Natural killer cell (primary cell): ENCODE measurements around the gene PDE8A. TPM values are rescaled to one million over a fixed set of nuclear protein-coding genes. Genes with fewer than 3 reads are reported as not detected.
"Not testable (repeated sequence)": the region's sequence is repeated elsewhere in the genome, so short reads cannot be mapped to it uniquely, and the experiment has no call there.

Experiments used
- ATAC-seq, 3 donors: fragments of 150-1000 bp in 2 of 3; fragments of 200-7000 bp in 1 of 3; cut with Tn5 transposase; 1 replicate in 1 of 3; 2 replicates in 2 of 3; pipeline ENCODE4 v1.10.0; 2021; ENCODE audit warnings: mild to moderate bottlenecking in 2 of 3, moderate library complexity in 2 of 3
- DNase-seq, 2 donors: peaks; one replicate each; pipeline versions ENCODE4 v3.0.0 to v3.0.0-alpha.2; 2013 to 2021; ENCODE audit warnings: mixed read lengths in 1 of 2
- H3K27ac ChIP-seq: one replicate; pipeline ENCODE4 v1.5.1; 2013; ENCODE audit warnings: mild to moderate bottlenecking, low read length
- H3K27me3 ChIP-seq: one replicate; pipeline ENCODE4 v1.6.1; 2013; ENCODE audit warnings: low read length; ENCODE audit not compliant: control insufficient read depth, insufficient read depth
- H3K36me3 ChIP-seq: one replicate; pipeline ENCODE4 v1.6.1; 2013; ENCODE audit warnings: low read length; ENCODE audit not compliant: control insufficient read depth, insufficient read depth
- H3K4me1 ChIP-seq: one replicate; pipeline ENCODE4 v1.6.1; 2013; ENCODE audit warnings: low read length; ENCODE audit not compliant: control insufficient read depth, insufficient read depth
- H3K4me3 ChIP-seq: one replicate; pipeline ENCODE4 v1.5.1; 2013; ENCODE audit warnings: low read length
- H3K9me3 ChIP-seq: one replicate; pipeline ENCODE4 v1.6.1; 2013; ENCODE audit warnings: low read length; ENCODE audit not compliant: control insufficient read depth, insufficient read depth
- H3K27ac Mint-ChIP-seq, 2 donors: one replicate each; pipeline ENCODE4 v1.8.0; 2022; ENCODE audit warnings: mild to moderate bottlenecking in 2 of 2, mixed read lengths in 2 of 2, moderate library complexity in 1 of 2
- H3K27me3 Mint-ChIP-seq, 2 donors: one replicate each; pipeline ENCODE4 v1.8.0; 2022; ENCODE audit warnings: low read depth in 2 of 2, mixed read lengths in 2 of 2
- H3K36me3 Mint-ChIP-seq: one replicate; pipeline ENCODE4 v1.8.0; 2022; ENCODE audit warnings: mixed read lengths
- H3K4me1 Mint-ChIP-seq, 2 donors: one replicate each; pipeline ENCODE4 v1.8.0; 2022; ENCODE audit warnings: mixed read lengths in 2 of 2
- H3K4me3 Mint-ChIP-seq: one replicate; pipeline ENCODE4 v1.8.0; 2022; ENCODE audit warnings: mild to moderate bottlenecking, moderate library complexity, mixed read lengths
- H3K9me3 Mint-ChIP-seq, 2 donors: one replicate each; pipeline ENCODE4 v1.8.0; 2022; ENCODE audit warnings: mixed read lengths in 2 of 2
- CTCF ChIP-seq: fragments of 200-600 bp; IDR thresholded peaks from one replicate; pipeline ENCODE4 v1.8.0; 2022; ENCODE audit warnings: antibody characterized with exemption
- WGBS: methylation state at CpG from one replicate; pipeline ENCODE4 v1.1.7; 2013; ENCODE audit warnings: missing lambda C conversion rate; ENCODE audit not compliant: insufficient coverage; 5-methylcytosine and 5-hydroxymethylcytosine counted together
- intact Hi-C: fragments of 100-400 bp; cut with micrococcal nuclease; formaldehyde crosslinking; loops from one replicate; pipeline ENCODE4 v1.14.2; 2022
- total RNA-seq, 4 donors: library from RNA; stranded (reverse); fragments of 120-200 nt in 1 of 4; gene quantifications; one replicate each; pipeline versions ENCODE4 v1.2.3 to v1.2.4, GENCODE V29; 2013 to 2022

Gene PDE8A
- total RNA-seq, 3 donors from 2014 or later (not counting 1 experiment from before 2014, with no cell fraction given) = 21.0 to 24.2 (median 23.8) TPM

- peaks cover 15 to 16% of the 10 kb centered on the region in 2 donors for H3K27me3 Mint-ChIP-seq
Observed at GRCh38 chr15:85174521-85174920, 192.9 kb downstream of the PDE8A start.

GRCh38 chr15:85177042-85177515, 195.4 kb downstream of the PDE8A start:
- H3K27ac ChIP-seq, H3K27me3 ChIP-seq, H3K4me1 Mint-ChIP-seq, H3K9me3 Mint-ChIP-seq, ATAC-seq, H3K27me3 Mint-ChIP-seq, H3K4me3 ChIP-seq, intact Hi-C loops, H3K4me3 Mint-ChIP-seq, H3K36me3 ChIP-seq, H3K36me3 Mint-ChIP-seq, DNase-seq, H3K9me3 ChIP-seq, H3K4me1 ChIP-seq, H3K27ac Mint-ChIP-seq: not testable (repeated sequence)
- WGBS = 93% methylated on average over 7 of the region's 8 CpGs

More at GRCh38 chr15:85174521-85174920, 192.9 kb downstream of the PDE8A start:
- Mint-ChIP-seq H3K9me3 (peaks cover 9 to 16% of the 10 kb centered on the region in 2 donors), H3K27ac (no peak overlapping the region), H3K36me3 (peaks cover 20% of the 10 kb centered on the region), H3K4me1 (no peaks in the 10 kb centered on the region), H3K4me3 (no peak overlapping the region)
- intact Hi-C loops = no loop called here
- Histone ChIP-seq H3K4me3 (no peak overlapping the region), H3K9me3 (peaks cover 14% of the 10 kb centered on the region), H3K36me3 (no peaks in the 10 kb centered on the region), H3K4me1 (no peaks in the 10 kb centered on the region), H3K27ac (no peak overlapping the region), H3K27me3 (peaks cover 4% of the 10 kb centered on the region)
- DNase-seq (no peak), ATAC-seq (no peak)
- WGBS = 84% methylated on average over 4 of the region's 4 CpGs
- no peak for TF ChIP-seq CTCF

- WGBS = 92% methylated on average over 4 of the region's 4 CpGs
- Mint-ChIP-seq H3K4me3 (no peak overlapping the region), H3K27ac (no peak overlapping the region), H3K27me3 (peaks cover 9 to 10% of the 10 kb centered on the region in 2 donors), H3K36me3 (no peaks in the 10 kb centered on the region), H3K4me1 (no peaks in the 10 kb centered on the region), H3K9me3 (no peaks in the 10 kb centered on the region)
- DNase-seq (no peak), ATAC-seq (no peak)
- intact Hi-C loops = no loop called here
- no peaks in the 10 kb centered on the region for H3K27me3 ChIP-seq
- TF ChIP-seq CTCF = no peak
- H3K36me3 ChIP-seq = no peaks in the 10 kb centered on the region
- H3K9me3 ChIP-seq = no peaks in the 10 kb centered on the region
- H3K27ac ChIP-seq = no peak overlapping the region
- no peaks in the 10 kb centered on the region for H3K4me1 ChIP-seq
- H3K4me3 ChIP-seq = no peak overlapping the region
Observed at GRCh38 chr15:85178308-85178707, 196.7 kb downstream of the PDE8A start.

GRCh38 chr15:85179700-85180099, 198.0 kb downstream of the PDE8A start:
- ATAC-seq (no peak), DNase-seq (no peak)
- 50% methylated on average over 2 of the region's 3 CpGs for WGBS
- Histone ChIP-seq H3K4me1 (no peaks in the 10 kb centered on the region), H3K4me3 (no peak overlapping the region), H3K27me3 (no peaks in the 10 kb centered on the region), H3K9me3 (no peaks in the 10 kb centered on the region), H3K36me3 (no peaks in the 10 kb centered on the region), H3K27ac (no peak overlapping the region)
- Mint-ChIP-seq H3K27me3 (peaks cover 9 to 10% of the 10 kb centered on the region in 2 donors), H3K27ac (no peak overlapping the region), H3K36me3 (no peaks in the 10 kb centered on the region), H3K4me3 (no peak overlapping the region), H3K9me3 (no peaks in the 10 kb centered on the region), H3K4me1 (no peaks in the 10 kb centered on the region)
- TF ChIP-seq CTCF = no peak
- intact Hi-C loops = no loop called here

GRCh38 chr15:85185350-85185749, 203.7 kb downstream of the PDE8A start:
- H3K9me3 ChIP-seq, H3K4me1 ChIP-seq, intact Hi-C loops, H3K4me3 Mint-ChIP-seq, H3K27ac Mint-ChIP-seq, H3K9me3 Mint-ChIP-seq, H3K4me1 Mint-ChIP-seq, H3K36me3 Mint-ChIP-seq, H3K36me3 ChIP-seq, DNase-seq, H3K27ac ChIP-seq, H3K27me3 ChIP-seq, ATAC-seq, H3K4me3 ChIP-seq: not testable (repeated sequence)
- H3K27me3 Mint-ChIP-seq = peaks cover 7 to 10% of the 10 kb centered on the region in 2 donors
- WGBS = 85% methylated on average over 10 of the region's 11 CpGs

- H3K36me3 ChIP-seq, H3K9me3 Mint-ChIP-seq, H3K4me3 Mint-ChIP-seq, H3K27me3 ChIP-seq, H3K27me3 Mint-ChIP-seq, H3K36me3 Mint-ChIP-seq, H3K4me1 ChIP-seq, H3K4me3 ChIP-seq, H3K4me1 Mint-ChIP-seq, H3K27ac Mint-ChIP-seq, H3K27ac ChIP-seq, ATAC-seq, H3K9me3 ChIP-seq, DNase-seq, intact Hi-C loops: not testable (repeated sequence)
- 100% methylated on average over 2 of the region's 3 CpGs for WGBS
Observed at GRCh38 chr15:85188171-85188577, 206.5 kb downstream of the PDE8A start.
